ENCODE data around the gene PARP4. TPM values are rescaled to one million over a fixed set of nuclear protein-coding genes. Genes with fewer than 3 reads are reported as not detected.
A peak's percentile ranks its signal among the peaks of the same experiment; 100 is the strongest.
"Not testable (repeated sequence)": the region's sequence is repeated elsewhere in the genome, so short reads cannot be mapped to it uniquely, and the experiment has no call there.

The PARP4 gene
- total RNA-seq (2014; rRNA removed; shearing (Covaris generic)), result 49.7 and 57.7 TPM in 2 replicates

DNA sequence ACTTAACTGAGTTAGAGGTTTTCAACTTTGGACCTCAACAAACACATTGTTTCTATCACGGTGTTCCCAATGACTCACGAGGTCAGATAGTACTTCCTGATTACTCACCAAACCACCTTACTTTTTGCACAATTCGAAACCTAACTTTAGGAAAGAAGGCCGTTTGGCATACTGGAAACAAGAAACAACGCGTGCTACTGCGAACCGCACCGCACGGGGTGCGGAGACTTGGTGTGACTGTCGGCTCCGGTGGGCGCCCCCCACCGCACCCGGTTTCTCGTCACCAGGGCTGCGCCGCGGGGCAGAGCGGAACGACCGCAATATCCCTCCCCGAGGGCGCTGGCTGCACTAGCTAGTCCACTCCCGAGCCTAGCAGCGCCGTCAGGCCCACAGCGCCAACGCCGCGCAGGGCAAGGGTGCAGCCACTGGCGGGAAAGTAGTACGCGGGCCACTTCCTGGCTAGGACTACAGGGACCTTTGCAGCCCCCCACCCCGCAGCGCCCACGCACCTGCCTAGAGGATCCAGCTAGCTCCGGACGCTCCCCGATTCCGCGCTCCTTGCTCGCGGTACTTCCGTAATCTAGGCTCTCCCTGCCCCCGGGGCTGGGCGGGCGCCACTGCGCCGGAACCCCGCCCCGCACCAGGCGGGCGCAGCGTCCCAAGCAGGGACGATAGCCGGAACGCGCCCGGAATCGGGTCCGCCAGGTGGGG is at the start of gene PARP4:
Gene PARP4 (minus strand): TSS at position 582 of the 711 bp plus-strand sequence. CDS start 9,002 bp downstream, outside the sequence.
- peak; percentile 88 for DNase-seq (ENCODE audit: low read depth)

DNA sequence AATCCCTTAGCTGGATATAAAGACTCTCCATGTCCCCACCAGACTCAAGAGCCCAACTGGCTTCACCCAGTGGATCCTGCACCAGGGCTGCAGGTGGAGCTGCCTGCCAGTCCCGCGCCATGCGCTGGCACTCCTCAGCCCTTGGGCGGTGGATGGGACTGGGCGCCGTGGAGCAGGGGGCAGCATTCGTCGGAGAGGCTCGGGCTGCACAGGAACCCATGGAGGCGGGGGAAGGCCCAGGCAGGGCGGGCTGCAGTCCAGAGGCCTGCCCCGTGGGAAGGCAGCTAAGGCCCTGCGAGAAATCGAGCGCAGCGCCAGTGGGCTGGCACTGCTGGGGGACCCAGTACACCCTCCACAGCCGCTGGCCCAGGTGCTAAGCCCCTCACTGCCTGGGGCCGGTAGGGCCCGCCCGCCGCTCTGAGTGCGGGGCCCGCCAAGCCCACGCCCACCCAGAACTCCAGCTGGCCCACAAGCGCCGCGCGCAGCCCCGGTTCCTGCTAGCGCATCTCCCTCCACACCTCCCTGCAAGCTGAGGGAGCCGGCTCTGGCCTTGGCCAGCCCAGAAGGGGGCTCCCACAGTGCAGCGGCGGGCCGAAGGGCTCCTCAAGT is 48.1 kb upstream of the PARP4 start:
- not testable (repeated sequence) for DNase-seq (ENCODE audit: low read depth)

DNA sequence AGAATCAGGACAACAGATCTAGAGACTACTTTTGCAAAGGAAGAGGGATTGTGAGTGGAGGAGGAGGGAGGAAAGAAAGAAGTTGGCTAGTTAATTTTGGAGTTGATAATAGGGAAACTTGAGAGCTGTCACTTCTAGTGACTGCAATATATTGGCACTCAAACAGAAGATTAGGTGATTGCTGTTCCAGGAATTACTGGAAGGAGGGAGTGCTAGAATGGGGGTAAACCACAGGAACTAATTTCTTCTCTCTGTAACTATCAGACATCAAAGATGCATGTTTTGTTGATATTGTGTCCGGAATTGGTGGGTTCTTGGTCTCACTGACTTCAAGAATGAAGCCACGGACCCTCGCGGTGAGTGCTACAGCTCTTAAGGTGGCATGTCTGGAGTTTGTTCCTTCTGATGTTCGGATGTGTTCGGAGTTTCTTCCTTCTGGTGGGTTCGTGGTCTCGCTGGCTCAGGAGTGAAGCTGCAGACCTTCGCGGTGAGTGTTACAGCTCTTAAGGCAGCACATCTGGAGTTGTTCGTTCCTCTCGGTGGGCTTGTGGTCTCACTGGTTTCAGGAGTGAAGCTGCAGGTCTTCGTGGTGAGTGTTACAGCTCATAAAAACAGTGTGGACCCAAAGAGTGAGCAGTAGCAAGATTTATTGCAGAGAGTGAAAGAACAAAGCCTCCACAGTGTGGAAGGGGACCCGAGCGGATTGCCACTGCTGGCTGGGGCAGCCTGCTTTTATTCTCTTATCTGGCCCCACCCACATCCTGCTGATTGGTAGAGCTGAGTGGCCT is 47.0 kb upstream of the PARP4 start:
- DNase-seq (ENCODE audit: low read depth), result not testable (repeated sequence)

DNA sequence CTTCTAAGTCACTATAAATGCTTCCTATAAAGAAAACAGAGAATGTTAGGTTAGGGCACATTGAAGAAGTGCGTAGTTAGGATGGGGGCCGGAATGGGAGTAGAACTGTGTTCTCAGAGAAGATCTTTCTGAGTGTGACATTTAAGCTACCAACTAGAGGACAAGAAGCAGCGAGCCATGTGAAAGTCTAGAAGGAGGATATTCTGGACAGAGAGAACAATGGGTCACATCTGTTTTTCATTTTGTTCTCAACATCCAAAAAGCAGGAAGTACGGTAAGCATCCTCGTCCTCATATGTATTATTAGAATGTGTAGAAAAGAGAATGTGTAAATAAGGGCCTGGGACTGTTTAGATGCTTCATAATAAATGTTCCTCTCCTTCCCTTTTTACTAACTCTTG is 44.5 kb upstream of the PARP4 start:
- peak; percentile 48 for DNase-seq (ENCODE audit: low read depth)

DNA sequence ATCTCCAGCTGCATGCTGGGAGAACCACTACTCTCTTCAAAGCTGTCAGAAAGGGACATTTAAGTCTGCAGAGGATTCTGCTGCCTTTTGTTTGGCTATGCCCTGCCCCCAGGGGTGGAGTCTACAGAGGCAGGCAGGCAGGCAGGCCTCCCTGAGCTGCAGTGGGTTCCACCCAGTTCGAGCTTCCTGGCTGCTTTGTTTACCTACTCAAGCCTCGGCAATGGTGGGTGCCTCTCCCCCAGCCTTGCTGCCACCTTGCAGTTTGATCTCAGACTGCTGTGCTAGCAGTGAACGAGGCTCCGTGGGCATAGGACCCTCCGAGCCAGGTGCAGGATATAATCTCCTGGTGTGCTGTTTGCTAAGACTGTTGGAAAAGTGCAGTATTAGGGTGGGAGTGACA is 41.3 kb upstream of the PARP4 start:
- not testable (repeated sequence) for DNase-seq (ENCODE audit: low read depth)

DNA sequence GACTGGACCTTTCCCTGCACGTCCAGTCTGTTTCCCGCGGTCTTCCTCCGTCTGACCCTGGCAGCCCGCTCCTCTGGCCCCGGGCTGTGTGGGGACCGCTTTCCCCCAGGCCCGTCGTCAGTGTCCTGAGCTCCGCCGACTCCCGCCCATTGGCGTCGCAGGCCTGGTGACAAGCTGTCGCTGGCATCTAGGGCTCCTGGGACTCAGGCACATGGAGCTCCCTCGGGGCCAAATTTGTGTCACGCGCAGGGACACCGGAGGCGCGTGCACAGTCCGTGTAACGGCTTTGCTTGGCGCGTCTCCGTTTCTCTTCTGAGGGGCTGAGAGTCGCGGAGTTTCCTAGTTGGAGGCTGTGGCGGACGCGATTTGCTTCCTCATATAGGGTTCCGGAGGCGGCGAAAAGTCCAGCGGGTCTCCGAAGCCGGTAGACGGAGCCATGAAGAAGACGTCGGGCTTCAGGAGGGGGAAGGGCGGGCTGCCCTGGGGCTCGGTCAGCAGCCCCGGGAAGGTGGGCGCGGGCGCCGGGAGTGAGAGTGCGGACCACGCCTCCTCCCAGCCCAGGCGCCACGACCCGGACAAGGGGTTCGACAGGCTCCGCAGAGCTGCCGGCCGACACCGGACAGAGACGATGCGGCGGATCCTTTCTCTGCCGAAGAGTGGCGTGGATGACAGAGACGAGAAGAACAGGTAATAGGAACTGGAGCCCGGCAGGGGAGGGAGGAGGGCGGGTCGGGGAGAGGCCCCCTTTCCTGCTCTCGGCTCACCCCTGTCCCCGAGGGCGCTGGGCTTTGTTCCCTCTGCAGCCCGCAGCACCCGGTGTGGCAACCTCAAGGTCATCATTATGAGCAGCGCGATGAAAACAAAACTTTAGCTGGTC is 29.1 kb upstream of the PARP4 start:
- peak; percentile 1 for DNase-seq (ENCODE audit: low read depth)

DNA sequence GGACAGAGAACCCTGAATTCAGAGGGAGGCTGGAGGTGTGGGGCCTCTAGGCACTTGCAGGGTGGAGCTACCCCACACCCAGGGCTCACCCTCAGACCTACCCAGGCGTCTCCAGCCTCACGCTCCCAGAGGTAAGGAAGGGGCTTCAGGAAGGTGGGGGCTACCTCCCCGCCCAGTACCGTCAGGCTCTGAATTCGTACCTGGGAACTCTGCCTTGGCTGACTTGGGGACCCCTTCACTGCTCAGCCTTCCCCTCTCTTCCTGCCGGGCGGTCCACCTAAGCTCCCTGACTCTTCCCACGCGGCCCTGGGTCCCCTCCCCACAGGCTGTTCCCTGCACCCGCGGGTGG is 28.5 kb upstream of the PARP4 start:
- DNase-seq (ENCODE audit: low read depth), result no peak

DNA sequence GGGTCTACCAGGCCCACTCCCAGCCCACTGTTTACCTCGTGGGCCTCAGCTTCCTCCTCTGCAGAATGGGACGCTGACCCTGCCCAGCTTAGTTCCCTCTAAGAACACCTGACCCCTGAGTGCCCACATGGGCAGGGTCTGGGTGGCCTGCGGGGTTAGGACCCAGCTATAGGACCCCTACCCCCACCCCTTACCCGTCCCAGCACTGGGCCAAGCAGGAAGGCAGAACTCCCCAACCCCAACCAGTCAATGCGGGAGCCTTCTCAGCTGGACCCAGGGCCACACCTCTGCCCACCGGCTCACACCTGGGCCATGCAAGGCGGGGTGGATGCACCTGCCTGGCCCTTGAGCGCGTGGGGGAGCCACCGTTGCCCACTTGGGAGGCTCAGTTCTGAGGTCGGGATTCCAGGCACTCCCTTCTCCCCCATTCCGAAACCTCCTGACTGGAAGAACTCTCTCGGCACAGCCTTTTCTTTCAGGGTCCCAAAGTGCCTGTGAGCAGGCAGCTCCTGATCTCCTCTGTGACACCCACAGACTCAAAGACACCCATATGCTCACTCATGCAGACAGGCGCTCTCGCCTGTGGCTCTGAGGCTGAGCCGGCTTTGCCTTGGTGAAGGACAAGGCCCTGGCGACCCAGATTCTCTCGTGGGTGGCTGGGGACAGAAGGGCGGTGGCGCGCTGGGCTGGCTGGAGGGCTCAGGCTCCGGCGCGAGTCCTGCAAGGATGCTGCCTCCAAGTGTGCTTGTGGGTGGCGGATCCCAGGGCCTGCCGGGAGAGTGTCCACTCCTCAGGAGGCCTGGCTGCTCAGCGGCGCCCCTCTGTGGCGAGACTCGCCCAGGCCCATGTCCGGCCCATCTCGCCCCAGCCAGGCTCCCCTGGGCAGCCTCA is 27.9 kb upstream of the PARP4 start:
- no peak for DNase-seq (ENCODE audit: low read depth)

DNA sequence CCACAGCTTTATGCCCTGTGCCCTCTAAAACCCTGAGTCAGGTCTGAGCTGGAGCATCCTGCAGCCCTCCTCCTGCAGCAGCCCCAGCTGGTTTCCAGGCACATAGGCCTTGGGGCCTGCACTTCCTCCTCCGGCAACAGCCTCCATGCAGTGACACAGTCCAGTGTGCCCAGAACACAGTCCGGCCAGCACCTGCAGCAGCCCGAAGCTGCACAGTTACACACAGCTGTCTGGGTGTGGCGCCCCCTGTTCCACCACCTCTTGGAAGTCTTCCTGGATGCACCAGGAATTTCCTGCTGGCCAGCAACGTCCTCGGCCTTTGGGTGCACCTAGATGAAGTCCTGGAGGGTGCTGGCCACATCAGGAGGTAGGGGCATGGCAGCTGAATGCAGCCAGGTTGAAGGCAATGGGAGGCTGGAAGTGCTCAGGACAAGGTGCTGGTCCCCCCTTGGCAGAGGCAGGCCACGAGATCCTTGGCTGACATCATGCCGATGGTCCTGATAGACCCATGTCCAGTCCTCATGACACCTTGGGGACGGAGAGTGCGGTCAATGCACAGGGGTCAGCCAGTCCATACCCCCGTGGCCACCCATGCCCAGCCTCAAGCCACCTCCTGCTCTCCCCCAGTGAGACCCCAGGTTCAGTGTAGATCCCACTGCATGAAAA is 27.1 kb upstream of the PARP4 start:
- no peak for DNase-seq (ENCODE audit: low read depth)

DNA sequence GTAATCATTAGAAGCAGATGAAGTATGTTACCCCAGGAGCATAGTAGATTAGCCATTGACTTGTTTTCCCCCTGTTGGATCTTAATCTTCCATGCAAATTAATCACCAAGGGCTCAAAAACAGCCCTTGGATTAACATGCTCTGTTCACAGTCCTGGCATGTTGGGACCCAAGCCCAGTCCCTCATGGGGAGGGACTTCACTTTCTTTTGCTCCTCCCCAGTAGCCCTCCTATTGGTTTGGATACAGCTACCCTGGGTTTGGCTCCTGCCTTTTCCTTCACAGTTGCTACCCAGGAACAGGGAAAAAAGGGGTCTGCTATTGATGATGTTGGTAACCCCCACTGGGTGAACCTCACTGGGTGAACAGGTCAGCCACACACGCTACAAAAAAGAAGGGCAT is 16.9 kb upstream of the PARP4 start:
- DNase-seq (ENCODE audit: low read depth), result no peak

DNA sequence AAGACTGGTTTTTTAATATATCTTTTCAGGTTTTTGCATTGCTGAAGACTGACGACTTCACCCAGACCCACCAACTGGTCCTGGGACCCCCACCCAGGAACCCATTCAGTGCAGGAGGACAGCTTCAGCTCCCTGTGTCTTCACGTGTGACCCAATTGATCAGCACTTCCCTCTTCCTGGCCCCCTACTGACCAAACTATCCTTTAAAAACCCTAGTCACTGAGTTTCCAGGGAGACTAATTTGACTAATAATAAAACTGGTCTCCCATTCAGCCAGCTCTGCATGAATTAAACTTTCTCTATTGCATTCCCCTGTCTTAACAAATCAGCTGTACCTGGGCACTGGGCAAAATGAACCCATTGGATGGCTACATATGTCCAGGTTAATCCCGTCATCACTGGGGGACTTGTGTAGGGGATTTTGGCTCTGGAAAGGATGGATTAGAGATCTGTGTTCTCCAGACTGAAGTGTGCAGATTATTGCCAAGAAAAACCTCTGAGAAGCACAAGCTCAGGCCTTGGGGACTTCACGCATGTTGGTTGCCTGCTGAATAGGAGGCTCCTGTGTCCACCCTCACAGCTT is 16.3 kb upstream of the PARP4 start:
- DNase-seq (ENCODE audit: low read depth), result no peak

DNA sequence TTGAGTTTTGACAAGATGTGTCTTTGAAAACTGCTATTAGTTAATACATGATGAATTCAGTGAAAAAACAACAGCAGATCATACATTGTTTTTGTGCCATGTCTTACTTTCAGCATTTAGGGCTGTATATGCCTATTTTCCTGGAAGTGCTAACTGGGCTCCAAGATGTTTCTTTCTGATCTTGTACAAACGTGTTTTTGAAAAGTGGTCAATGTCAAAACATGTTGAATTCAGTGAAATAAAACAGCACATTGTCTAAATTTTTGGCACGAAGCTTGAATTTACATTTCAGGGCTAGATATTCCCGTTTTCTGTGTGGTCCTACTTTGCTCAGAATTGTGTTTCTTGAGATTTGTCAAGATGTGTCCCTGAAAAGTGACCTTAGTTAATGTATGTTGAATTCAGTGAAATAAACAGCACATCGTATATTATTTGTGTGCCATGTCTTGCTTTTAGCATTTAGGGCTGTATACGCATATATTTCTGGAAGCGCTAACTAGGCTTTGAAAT is 14.7 kb upstream of the PARP4 start:
- DNase-seq (ENCODE audit: low read depth), result no peak

DNA sequence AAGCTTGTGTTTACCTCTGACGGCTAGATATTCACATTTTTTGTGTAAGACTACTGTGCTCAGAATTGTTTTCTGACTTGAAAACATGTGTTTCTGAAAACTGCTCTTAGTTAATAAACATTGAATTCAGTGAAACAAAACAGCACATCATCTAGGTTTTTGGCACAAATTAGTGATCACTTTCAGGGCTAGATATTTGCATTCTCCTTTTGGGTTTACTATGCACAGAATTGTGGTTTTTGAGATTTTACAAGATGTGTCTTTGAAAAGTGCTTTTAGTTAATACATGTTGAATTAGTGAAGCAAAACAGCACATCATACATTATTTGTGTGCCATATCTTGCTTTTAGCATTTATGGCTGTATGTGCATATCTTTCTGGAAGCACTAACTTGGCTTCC is 8.2 kb upstream of the PARP4 start:
- no peak for DNase-seq (ENCODE audit: low read depth)

DNA sequence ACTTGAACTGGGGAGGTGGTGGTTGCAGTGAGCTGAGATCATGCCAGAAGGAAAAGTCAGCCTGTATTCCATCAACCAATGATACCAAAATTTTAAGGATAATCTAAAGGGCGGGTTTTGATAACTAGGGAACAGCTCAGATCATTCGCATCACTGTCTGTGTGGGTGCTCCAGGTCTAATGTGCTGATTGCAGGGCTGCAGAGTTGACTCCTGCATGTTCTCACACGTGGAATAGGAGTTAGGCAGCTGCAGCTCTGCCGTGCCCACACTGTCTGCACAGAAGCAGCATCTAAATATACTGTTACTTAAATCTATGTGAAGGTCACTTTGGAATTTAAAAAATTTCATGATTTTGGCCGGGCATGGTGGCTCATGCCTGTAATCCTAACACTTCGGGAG is 4.3 kb upstream of the PARP4 start:
- DNase-seq (ENCODE audit: low read depth), result no peak

DNA sequence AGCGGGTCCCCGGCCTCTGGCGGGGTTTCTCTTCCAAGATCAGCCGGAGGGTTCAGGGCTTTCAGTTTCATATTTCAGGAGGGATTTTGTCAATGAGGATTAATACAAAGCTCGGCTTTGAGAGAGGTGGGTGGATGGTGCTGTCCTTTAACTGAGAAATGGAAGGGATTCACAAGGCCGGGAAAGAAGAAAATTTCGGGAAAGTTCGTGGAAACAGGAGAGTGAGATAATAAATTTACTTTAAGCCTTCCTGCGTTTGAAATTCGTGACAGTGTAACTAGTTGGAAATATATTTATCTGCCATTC is 283 bp upstream of the PARP4 start:
- no peak for DNase-seq (ENCODE audit: low read depth)

DNA sequence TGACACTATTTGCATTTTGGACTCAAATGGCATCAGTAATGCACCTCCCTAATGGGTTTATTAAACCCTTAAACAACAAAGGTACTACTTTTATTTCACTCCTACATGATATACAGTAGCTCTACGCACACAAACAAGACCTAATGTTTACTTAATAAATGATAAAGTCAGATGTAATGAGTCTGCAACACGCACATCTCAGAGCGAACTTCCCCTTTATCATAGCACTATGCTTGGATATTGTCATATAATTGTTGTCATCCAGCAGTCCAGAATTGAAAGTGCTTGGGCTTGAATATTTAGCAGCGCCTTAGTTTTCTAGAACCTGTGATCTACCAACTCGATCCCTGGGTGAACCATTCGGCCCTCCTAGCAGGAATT is 772 bp downstream of the PARP4 start:
- no peak for DNase-seq (ENCODE audit: low read depth)

DNA sequence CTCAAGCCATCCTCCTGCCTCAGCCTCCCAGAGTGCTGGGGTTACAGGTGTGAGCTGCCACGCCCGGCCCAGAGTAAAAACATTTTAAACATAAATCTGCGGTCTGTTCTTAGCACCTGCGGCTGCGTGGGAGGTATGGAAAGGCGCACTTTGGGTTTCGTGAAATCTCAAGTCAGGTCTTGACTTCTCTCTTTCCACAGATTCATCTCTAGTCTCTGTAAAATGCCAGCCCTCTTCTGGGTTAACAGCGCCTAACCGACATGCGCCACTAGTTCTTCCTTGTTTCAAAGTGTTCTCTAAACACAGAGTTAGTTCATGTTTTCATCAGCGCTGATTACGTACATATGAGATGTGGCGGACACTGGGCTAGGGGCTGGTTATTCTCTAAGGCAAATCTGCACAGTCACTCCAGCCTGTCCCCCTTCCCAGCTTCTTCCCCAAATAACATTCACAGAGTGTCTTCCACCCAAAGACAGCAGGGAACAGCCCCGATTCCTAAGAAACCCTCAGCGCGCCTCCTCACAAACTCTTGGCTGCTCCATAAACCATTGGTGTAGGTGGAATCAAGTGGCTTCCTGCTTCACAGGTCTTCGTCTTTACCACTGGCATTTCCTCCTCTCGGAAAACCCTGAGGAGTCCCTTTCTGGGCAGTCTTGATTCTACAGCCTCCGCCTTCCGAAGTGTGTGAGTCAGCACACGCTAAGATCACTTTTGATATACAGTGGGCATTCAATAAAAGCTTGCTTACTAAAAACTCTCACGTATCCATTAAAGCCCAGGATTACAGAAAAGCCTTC is 1.4 kb downstream of the PARP4 start:
- DNase-seq (ENCODE audit: low read depth), result peak; percentile 87

DNA sequence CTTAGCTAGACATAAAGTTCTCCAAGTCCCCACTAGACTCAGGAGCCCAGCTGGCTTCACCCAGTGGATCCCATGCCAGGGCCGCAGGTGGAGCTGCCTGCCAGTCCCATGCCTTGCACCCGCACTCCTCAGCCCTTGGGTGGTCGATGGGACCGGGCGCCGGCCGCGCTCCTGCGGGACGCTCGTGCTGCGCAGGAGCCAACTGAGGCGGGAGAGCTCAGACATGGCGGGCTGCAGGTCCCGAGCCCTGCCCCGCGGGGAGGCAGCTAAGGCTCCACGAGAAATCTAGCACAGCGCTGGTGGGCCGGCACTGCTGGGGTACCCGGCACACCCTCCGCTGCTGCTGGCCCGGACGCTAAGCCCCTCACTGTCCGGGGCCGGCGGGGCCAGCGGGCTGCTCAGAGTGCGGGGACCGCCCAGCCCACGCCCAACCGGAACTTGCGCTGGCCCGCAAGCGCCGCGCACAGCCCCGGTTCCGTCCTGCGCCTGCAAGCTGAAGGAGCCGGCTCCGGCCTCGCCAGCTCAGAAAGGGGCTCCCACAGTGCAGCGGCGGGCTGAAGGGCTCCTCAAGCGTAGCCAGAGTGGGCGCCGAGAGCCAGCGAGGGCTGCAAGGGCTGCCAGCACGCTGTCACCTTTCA is 5.8 kb downstream of the PARP4 start:
- no peak for DNase-seq (ENCODE audit: low read depth)

DNA sequence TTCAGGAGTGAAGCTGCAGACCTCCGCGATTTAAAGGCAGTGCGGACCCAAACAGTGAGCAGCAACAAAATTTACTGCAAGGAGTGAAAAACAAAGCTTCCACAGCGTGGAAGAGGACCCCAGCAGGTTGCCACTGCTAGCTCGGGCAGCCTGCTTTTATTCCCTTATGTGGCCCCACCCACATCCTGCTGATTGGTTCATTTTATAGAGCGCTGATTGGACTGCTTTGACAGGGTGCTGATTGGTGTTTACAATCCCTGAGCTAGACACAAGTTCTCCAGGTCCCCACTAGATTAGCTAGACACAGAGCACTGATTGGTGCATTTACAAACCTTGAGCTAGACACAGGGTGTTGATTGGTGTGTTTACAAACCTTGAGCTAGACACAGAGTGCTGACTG is 6.3 kb downstream of the PARP4 start:
- DNase-seq (ENCODE audit: low read depth), result not testable (repeated sequence)

Data from RPMI7951 (cell line).